Measurements from ENCODE around the gene ALKBH5. TPM values are rescaled to one million over a fixed set of nuclear protein-coding genes. Genes with fewer than 3 reads are reported as not detected.
"Not testable (repeated sequence)": the region's sequence is repeated elsewhere in the genome, so short reads cannot be mapped to it uniquely, and the experiment has no call there.

The ALKBH5 gene
- total RNA-seq, 1 donor from 2014 or later: 90.4 TPM

- DNase-seq (ENCODE audit: extremely low read depth, low read depth, low spot score): no peak
These were observed 30.1 kb downstream of the ALKBH5 start for GRCh38 chr17:18213666-18214270.

GRCh38 chr17:18216906-18217305, 33.3 kb downstream of the ALKBH5 start:
- not testable (repeated sequence) for DNase-seq (ENCODE audit: extremely low read depth, low read depth, low spot score)

- DNase-seq (ENCODE audit: extremely low read depth, low read depth, low spot score): no peak
These were observed 33.9 kb downstream of the ALKBH5 start for GRCh38 chr17:18217412-18218015.

- no peak for DNase-seq (ENCODE audit: extremely low read depth, low read depth, low spot score)
These were observed 35.3 kb downstream of the ALKBH5 start for GRCh38 chr17:18218756-18219415.

GRCh38 chr17:18224053-18224386, 40.4 kb downstream of the ALKBH5 start:
- DNase-seq (ENCODE audit: extremely low read depth, low read depth, low spot score): no peak

GRCh38 chr17:18224387-18225120, 40.9 kb downstream of the ALKBH5 start:
- no peak for DNase-seq (ENCODE audit: extremely low read depth, low read depth, low spot score)

GRCh38 chr17:18225121-18225641, 41.6 kb downstream of the ALKBH5 start, which contains the start of gene LLGL1:
Gene LLGL1, plus strand, starts transcription at chr17:18225635. Its CDS starts 48 bp downstream, at chr17:18225683.
- no peak for DNase-seq (ENCODE audit: extremely low read depth, low read depth, low spot score)

- no peak for DNase-seq (ENCODE audit: extremely low read depth, low read depth, low spot score)
These were observed 42.1 kb downstream of the ALKBH5 start for GRCh38 chr17:18225642-18226283.

- DNase-seq (ENCODE audit: extremely low read depth, low read depth, low spot score): no peak
These were observed 42.8 kb downstream of the ALKBH5 start for GRCh38 chr17:18226284-18226945.

- no peak for DNase-seq (ENCODE audit: extremely low read depth, low read depth, low spot score)
These were observed 44.0 kb downstream of the ALKBH5 start for GRCh38 chr17:18227635-18228034.

GRCh38 chr17:18228176-18228682, 44.6 kb downstream of the ALKBH5 start:
- no peak for DNase-seq (ENCODE audit: extremely low read depth, low read depth, low spot score)

GRCh38 chr17:18229254-18229653, 45.6 kb downstream of the ALKBH5 start:
- DNase-seq (ENCODE audit: extremely low read depth, low read depth, low spot score): no peak

GRCh38 chr17:18229771-18230170, 46.1 kb downstream of the ALKBH5 start:
- no peak for DNase-seq (ENCODE audit: extremely low read depth, low read depth, low spot score)

GRCh38 chr17:18230288-18231141, 46.9 kb downstream of the ALKBH5 start:
- no peak for DNase-seq (ENCODE audit: extremely low read depth, low read depth, low spot score)

- no peak for DNase-seq (ENCODE audit: extremely low read depth, low read depth, low spot score)
These were observed 47.5 kb downstream of the ALKBH5 start for GRCh38 chr17:18231164-18231563.

- no peak for DNase-seq (ENCODE audit: extremely low read depth, low read depth, low spot score)
These were observed 50.3 kb downstream of the ALKBH5 start for GRCh38 chr17:18233803-18234518.

- no peak for DNase-seq (ENCODE audit: extremely low read depth, low read depth, low spot score)
These were observed 51.3 kb downstream of the ALKBH5 start for GRCh38 chr17:18234853-18235380.

- DNase-seq (ENCODE audit: extremely low read depth, low read depth, low spot score): no peak
These were observed 52.2 kb downstream of the ALKBH5 start for GRCh38 chr17:18235743-18236256.

Measured in glomerular endothelial cell (primary cell).